HCT116 (cell line): ENCODE measurements around the gene NHLRC3. TPM values are rescaled to one million over a fixed set of nuclear protein-coding genes. Genes with fewer than 3 reads are reported as not detected.

Source experiments
- ATAC-seq: fragments of 200-7000 bp; cut with Tn5 transposase; 2 replicates; pipeline ENCODE4 v1.9.1; 2020; ENCODE audit warnings: mild to moderate bottlenecking, moderate library complexity
- BruUV-seq: library from RNA; stranded (reverse); fragments of 400-500 nt; replicated peaks from 2 replicates; lab custom pipeline; 2021; lab: Mats Ljungman, UMichigan
- CTCF ChIA-PET: fragments of 300-600 bp; sonication (Branson Sonifier 250); formaldehyde crosslinking; loops from one replicate; lab custom pipeline; 2021; ENCODE audit warnings: antibody characterized with exemption; lab: Charles Lee
- POLR2A ChIA-PET: fragments of 300-600, 350-600 bp; sonication (Branson Sonifier 250); formaldehyde crosslinking; loops from one replicate; lab custom pipeline; 2021; ENCODE audit warnings: antibody characterized with exemption; lab: Charles Lee
- RAD21 ChIA-PET, 2 experiments: fragments of 300-600 bp; sonication (Branson Sonifier 250); formaldehyde crosslinking; loops; one replicate each; lab custom pipeline; 2023; ENCODE audit warnings: low total read pairs in 2 of 2; ENCODE audit not compliant: uncharacterized antibody in 2 of 2, unreplicated experiment in 2 of 2, low non-redundant PET in 1 of 2; lab: Charles Lee
- DNase-seq: peaks from one replicate; pipeline ENCODE4 v3.0.0-alpha.2; 2010; ENCODE audit warnings: low read depth, low spot score
- H2AFZ ChIP-seq: fragments of 200-600 bp; shearing (Covaris generic), sonication (generic); 2 replicates; pipeline ENCODE4 v1.6.1; 2017; ENCODE audit warnings: low read depth, mixed run types, mixed read lengths, antibody characterized with exemption, low read length; ENCODE audit not compliant: poor library complexity, severe bottlenecking
- H3K27ac ChIP-seq: 2 replicates; pipeline ENCODE4 v1.5.1; 2012; ENCODE audit warnings: low read depth, low read length
- H3K27me3 ChIP-seq: fragments of 200-600 bp; sonication (generic); 2 replicates; pipeline ENCODE4 v1.6.1; 2016; ENCODE audit warnings: mixed run types, low read length, mixed read lengths; ENCODE audit not compliant: insufficient read depth
- H3K36me3 ChIP-seq, 2 experiments: fragments of 200-500 bp in 1 of 2; fragments of 200-600 bp in 1 of 2; sonication (Bioruptor generic) in 1 of 2; sonication (generic) in 1 of 2; 2 replicates each; pipeline versions ENCODE4 v1.5.1 to v1.6.1; 2014 to 2016; ENCODE audit warnings: low read length in 2 of 2, inconsistent platforms in 1 of 2, mixed read lengths in 1 of 2, mixed run types in 1 of 2; ENCODE audit not compliant: insufficient read depth in 2 of 2, control insufficient read depth in 1 of 2
- H3K4me1 ChIP-seq, 2 experiments: fragments of 200-600 bp in 1 of 2; sonication (generic) in 1 of 2; 2 replicates each; pipeline versions ENCODE4 v1.5.1 to v1.6.1; 2012 to 2017; ENCODE audit warnings: low read length in 2 of 2, inconsistent platforms in 1 of 2, mild to moderate bottlenecking in 1 of 2, mixed read lengths in 1 of 2, mixed run types in 1 of 2, moderate library complexity in 1 of 2; ENCODE audit not compliant: insufficient read depth in 2 of 2, control insufficient read depth in 1 of 2
- H3K4me2 ChIP-seq: fragments of 200-600 bp; sonication (generic); 2 replicates; pipeline ENCODE4 v1.6.1; 2017; ENCODE audit warnings: mixed run types, low read length, mixed read lengths
- H3K4me3 ChIP-seq, 2 experiments: fragments of 200-600 bp in 1 of 2; sonication (generic) in 1 of 2; replicated peaks in 1 of 2; 2 replicates each; pipeline ENCODE4 v1.5.1; 2011 to 2016; ENCODE audit warnings: low read length in 2 of 2, control low read depth in 1 of 2, low read depth in 1 of 2, mild to moderate bottlenecking in 1 of 2, mixed read lengths in 1 of 2, mixed run types in 1 of 2
- H3K79me2 ChIP-seq: fragments of 200-600 bp; sonication (generic); 2 replicates; pipeline ENCODE4 v1.6.1; 2017; ENCODE audit warnings: mild to moderate bottlenecking, mixed run types, low read length, moderate library complexity, mixed read lengths; ENCODE audit not compliant: insufficient read depth
- H3K9ac ChIP-seq: fragments of 200-600 bp; sonication (generic); 2 replicates; pipeline ENCODE4 v1.6.1; 2016; ENCODE audit warnings: low read length, mixed read lengths
- H3K9me2 ChIP-seq: fragments of 200-600 bp; sonication (generic), shearing (Covaris generic); 2 replicates; pipeline ENCODE4 v1.6.1; 2017; ENCODE audit warnings: mixed run types, mild to moderate bottlenecking, moderate library complexity; ENCODE audit not compliant: insufficient read depth
- H3K9me3 ChIP-seq, 2 experiments: fragments of 200-500 bp in 1 of 2; fragments of 200-600 bp in 1 of 2; sonication (Bioruptor generic) in 1 of 2; sonication (generic) in 1 of 2; 2 replicates each; pipeline ENCODE4 v1.6.1; 2014 to 2017; ENCODE audit warnings: low read length in 2 of 2, mixed read lengths in 2 of 2, inconsistent platforms in 1 of 2, low read depth in 1 of 2, mild to moderate bottlenecking in 1 of 2, mixed run types in 1 of 2, moderate library complexity in 1 of 2; ENCODE audit not compliant: control insufficient read depth in 1 of 2, insufficient read depth in 1 of 2
- H4K20me1 ChIP-seq: fragments of 200-600 bp; sonication (generic), shearing (Covaris generic); 2 replicates; pipeline ENCODE4 v1.6.1; 2017; ENCODE audit warnings: mixed run types, mild to moderate bottlenecking, moderate library complexity; ENCODE audit not compliant: insufficient read depth
- EZH2phosphoT487 ChIP-seq: fragments of 200-600 bp; IDR thresholded peaks from 2 replicates; pipeline ENCODE4 v1.6.1; 2018; ENCODE audit warnings: antibody characterized with exemption, borderline replicate concordance
- REST ChIP-seq: IDR thresholded peaks from 2 replicates; pipeline ENCODE4 v1.6.1; 2012; ENCODE audit warnings: low read depth
- SIN3A ChIP-seq: IDR thresholded peaks from 2 replicates; pipeline ENCODE4 v1.6.1; 2012; ENCODE audit warnings: low read depth
- SP1 ChIP-seq: IDR thresholded peaks from 2 replicates; pipeline ENCODE4 v1.6.1; 2012; ENCODE audit warnings: low read depth
- SRF ChIP-seq: IDR thresholded peaks from 2 replicates; pipeline ENCODE4 v1.6.1; 2012; ENCODE audit warnings: low read depth
- TCF7L2 ChIP-seq: IDR thresholded peaks from 2 replicates; pipeline ENCODE4 v1.7.0; 2011; ENCODE audit warnings: borderline replicate concordance, inconsistent platforms; ENCODE audit not compliant: insufficient read depth, insufficient read length; ENCODE audit errors: extremely low read depth
- ZFX ChIP-seq: fragments of 450-650 bp; IDR thresholded peaks from 2 replicates; pipeline ENCODE4 v1.6.1; 2017
- intact Hi-C: fragments of 100-400 bp; cut with micrococcal nuclease; formaldehyde crosslinking; loops from 2 replicates; pipeline ENCODE4 v1.10.0; 2022
- total RNA-seq: library from RNA; stranded (reverse); gene quantifications from one replicate; pipeline ENCODE4 v1.2.1, GENCODE V29; 2021; ENCODE audit not compliant: unreplicated experiment

The NHLRC3 gene
- total RNA-seq, 1 experiment from 2014 or later: 7.2 TPM

- TF ChIP-seq REST (no peak), SRF (no peak), EZH2phosphoT487 (no peak), SIN3A (no peak)
Measured at GRCh38 chr13:39040206-39040605, 1.9 kb downstream of the NHLRC3 start (continued).

GRCh38 chr13:39044536-39044935 is 6.3 kb downstream of the NHLRC3 start:
- Histone ChIP-seq H3K4me1 (no peaks in the 10 kb centered on the region), H3K9me3 (no peaks in the 10 kb centered on the region), H2AFZ (no peak overlapping the region), H3K79me2 (no peaks in the 10 kb centered on the region), H3K4me2 (no peak overlapping the region), H4K20me1 (no peaks in the 10 kb centered on the region), H3K4me3 (no peak overlapping the region), H3K27ac (no peak overlapping the region), H3K36me3 (no peaks in the 10 kb centered on the region), H3K9me2 (no peaks in the 10 kb centered on the region), H3K27me3 (no peaks in the 10 kb centered on the region), H3K9ac (no peak overlapping the region)
- CTCF ChIA-PET: no interaction called here
- POLR2A ChIA-PET: no interaction called here
- no peak for ATAC-seq
- TF ChIP-seq TCF7L2 (no peak), SP1 (no peak), EZH2phosphoT487 (no peak), ZFX (no peak)
- no peak for DNase-seq
- RAD21 ChIA-PET: no interaction called here
- no TSS peak for BruUV-seq
- intact Hi-C loops: no loop called here
